HFFc6 (cell line): ENCODE data around the gene SGK2. TPM values are rescaled to one million over a fixed set of nuclear protein-coding genes. Genes with fewer than 3 reads are reported as not detected.

Source experiments
- DNase-seq: peaks from one replicate; pipeline ENCODE4 v3.0.0-alpha.2; 2018
- H3K27ac Mint-ChIP-seq: 2 replicates; pipeline ENCODE4 v1.8.0; 2020; ENCODE audit warnings: mild to moderate bottlenecking, mixed read lengths
- H3K27me3 Mint-ChIP-seq: 2 replicates; pipeline ENCODE4 v1.8.0; 2021; ENCODE audit warnings: mild to moderate bottlenecking, moderate library complexity, mixed read lengths; ENCODE audit not compliant: insufficient read depth
- H3K36me3 Mint-ChIP-seq: 2 replicates; pipeline ENCODE4 v1.8.0; 2021; ENCODE audit warnings: low read depth, mixed read lengths
- H3K4me1 Mint-ChIP-seq: 2 replicates; pipeline ENCODE4 v1.8.0; 2020; ENCODE audit warnings: low read depth, mixed read lengths
- H3K4me3 Mint-ChIP-seq: 2 replicates; pipeline ENCODE4 v1.8.0; 2020; ENCODE audit warnings: mild to moderate bottlenecking, moderate library complexity, mixed read lengths
- H3K9me3 Mint-ChIP-seq: 2 replicates; pipeline ENCODE4 v1.8.0; 2020; ENCODE audit warnings: mild to moderate bottlenecking, mixed read lengths
- CTCF ChIP-seq: fragments of 200-600 bp; sonication (generic); IDR thresholded peaks from 2 replicates; pipeline ENCODE4 v1.5.0; 2021; ENCODE audit warnings: antibody characterized with exemption, mild to moderate bottlenecking
- long read RNA-seq: library from polyadenylated mRNA; unstranded; transcript quantifications from one replicate; pipeline ENCODE4 v2.0.0, GENCODE V29; 2019
- total RNA-seq, 6 experiments: library from RNA; stranded (reverse); fragmentation: NEBNext Ultra II Directional; extraction: Animal tissue kit (Norgen Biotek cat#: 25700); gene quantifications; 2 replicates in 1 of 6; 3 replicates in 5 of 6; pipeline ENCODE4 v1.2.3, GENCODE V29; 2021

Gene SGK2
- under 1 TPM in 1 of 6 experiments, not detected in 5; 0.09 TPM for total RNA-seq
- long read RNA-seq = 0 reads

GRCh38 chr20:43558412-43559146 lies at the start of gene SGK2:
TSS of gene SGK2 (plus strand) at chr20:43559027. CDS start at chr20:43566496, 7,469 bp downstream.
- H3K36me3 Mint-ChIP-seq = no peaks in the 10 kb centered on the region
- H3K27ac Mint-ChIP-seq = no peak within 1 kb of the TSS
- H3K9me3 Mint-ChIP-seq = no peaks in the 10 kb centered on the region
- no peak for TF ChIP-seq CTCF
- H3K4me3 Mint-ChIP-seq = no peak within 1 kb of the TSS
- peaks cover 16% of the 10 kb centered on the region for H3K27me3 Mint-ChIP-seq
- H3K4me1 Mint-ChIP-seq = peaks cover 6% of the 10 kb centered on the region; the same call in 1 of the 2 replicates
- no peak for DNase-seq

GRCh38 chr20:43511879-43512278 lies 46.9 kb upstream of the SGK2 start:
- TF ChIP-seq CTCF = no peak
- no peak overlapping the region for H3K27ac Mint-ChIP-seq
- no peak for DNase-seq
- peaks cover 5% of the 10 kb centered on the region; the same call in 1 of the 2 replicates for H3K27me3 Mint-ChIP-seq
- H3K4me3 Mint-ChIP-seq = no peak overlapping the region
- H3K36me3 Mint-ChIP-seq = no peaks in the 10 kb centered on the region
- H3K9me3 Mint-ChIP-seq = no peaks in the 10 kb centered on the region
- peaks cover 10% of the 10 kb centered on the region for H3K4me1 Mint-ChIP-seq

GRCh38 chr20:43513372-43513930 lies 45.4 kb upstream of the SGK2 start:
- peaks cover 10% of the 10 kb centered on the region for H3K4me1 Mint-ChIP-seq
- H3K27me3 Mint-ChIP-seq = peaks cover 1% of the 10 kb centered on the region; the same call in 1 of the 2 replicates
- TF ChIP-seq CTCF = no peak
- peak overlapping the region; percentile 97 for H3K4me3 Mint-ChIP-seq
- H3K36me3 Mint-ChIP-seq = no peaks in the 10 kb centered on the region
- no peak overlapping the region for H3K27ac Mint-ChIP-seq
- DNase-seq = no peak
- H3K9me3 Mint-ChIP-seq = no peaks in the 10 kb centered on the region

GRCh38 chr20:43513931-43514647 lies 44.7 kb upstream of the SGK2 start:
- H3K27ac Mint-ChIP-seq = peak overlapping the region; percentile 93

More at GRCh38 chr20:43513931-43514647, 44.7 kb upstream of the SGK2 start:
- peak; percentile 51 for TF ChIP-seq CTCF
- peak overlapping the region; percentile 97 for H3K4me3 Mint-ChIP-seq
- no peaks in the 10 kb centered on the region for H3K36me3 Mint-ChIP-seq
- no peaks in the 10 kb centered on the region for H3K9me3 Mint-ChIP-seq
- H3K4me1 Mint-ChIP-seq = peaks cover 10% of the 10 kb centered on the region
- H3K27me3 Mint-ChIP-seq = no peaks in the 10 kb centered on the region; the same call in 1 of the 2 replicates
- DNase-seq = peak; percentile 96
